Activated B cell treated with CpG ODN at 0.5 μM for 24 hours (primary cell): ENCODE data around the gene DPP8. TPM values are rescaled to one million over a fixed set of nuclear protein-coding genes. Genes with fewer than 3 reads are reported as not detected.
"Not testable (repeated sequence)": the region's sequence is repeated elsewhere in the genome, so short reads cannot be mapped to it uniquely, and the experiment has no call there.

Experiments
- ATAC-seq: fragments of 200-7000 bp; cut with Tn5 transposase; one replicate; pipeline ENCODE4 v1.10.0; 2021; ENCODE audit warnings: low read depth, mild to moderate bottlenecking, moderate library complexity
- CTCF ChIA-PET: fragments of 350-600 bp; sonication (Branson Sonifier 250); formaldehyde crosslinking; loops from one replicate; lab custom pipeline; 2021; ENCODE audit warnings: antibody characterized with exemption; lab: Charles Lee
- POLR2A ChIA-PET: fragments of 350-600 bp; sonication (Branson Sonifier 250); formaldehyde crosslinking; loops from one replicate; lab custom pipeline; 2021; ENCODE audit warnings: antibody characterized with exemption; lab: Charles Lee
- DNase-seq: peaks from one replicate; pipeline ENCODE4 v3.0.0; 2022
- H3K27ac Mint-ChIP-seq: one replicate; pipeline ENCODE4 v1.8.0; 2020; ENCODE audit warnings: mixed read lengths
- H3K27me3 Mint-ChIP-seq: one replicate; pipeline ENCODE4 v1.8.0; 2021; ENCODE audit warnings: mixed read lengths
- H3K36me3 Mint-ChIP-seq: one replicate; pipeline ENCODE4 v1.8.0; 2021; ENCODE audit warnings: low read depth, mixed read lengths
- H3K4me1 Mint-ChIP-seq: one replicate; pipeline ENCODE4 v1.8.0; 2021; ENCODE audit warnings: mixed read lengths
- H3K4me3 Mint-ChIP-seq: one replicate; pipeline ENCODE4 v1.8.0; 2020; ENCODE audit warnings: mild to moderate bottlenecking, mixed read lengths
- H3K9me3 Mint-ChIP-seq: one replicate; pipeline ENCODE4 v1.8.0; 2020; ENCODE audit warnings: mixed read lengths
- intact Hi-C: fragments of 100-400 bp; cut with micrococcal nuclease; formaldehyde crosslinking; loops from one replicate; pipeline ENCODE4 v1.15.1; 2024
- total RNA-seq: library from RNA; stranded (reverse); gene quantifications from 2 replicates; pipeline ENCODE4 v1.2.3, GENCODE V29; 2022
- TF ChIP-seq, protein P1 (sequence below): fragments of 200-600 bp; IDR thresholded peaks from one replicate; pipeline ENCODE4 v1.8.0; 2022; ENCODE audit warnings: antibody characterized with exemption, mild to moderate bottlenecking

Gene DPP8
- total RNA-seq, 1 donor from 2014 or later, result 52.2 TPM

DNA sequence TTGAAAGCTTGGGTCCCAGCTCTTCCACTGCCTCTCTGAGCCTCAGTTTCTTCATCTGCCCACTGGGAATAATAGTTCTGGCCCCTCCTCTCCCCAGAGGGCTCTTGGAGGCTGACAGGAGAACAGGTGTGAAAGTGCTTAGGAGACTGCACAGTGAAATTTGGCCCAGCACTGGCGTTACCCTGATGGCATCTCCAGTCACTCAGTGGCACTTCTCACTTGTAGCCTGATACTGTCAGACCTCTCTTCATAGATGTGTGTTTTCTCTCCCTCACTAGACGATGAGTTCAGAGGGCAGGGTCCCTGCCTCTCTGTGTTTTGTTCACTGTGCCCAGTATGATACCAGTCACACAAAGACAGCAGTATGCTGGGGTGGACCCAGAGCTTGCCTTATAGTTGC is 117.5 kb downstream of the DPP8 start:
- DNase-seq (no peak), ATAC-seq (no peak)
- H3K4me3 Mint-ChIP-seq, result no peak overlapping the region
- no peaks in the 10 kb centered on the region for H3K36me3 Mint-ChIP-seq
- H3K27ac Mint-ChIP-seq, result no peak overlapping the region
- intact Hi-C loops, result loop anchor here (1.0 to 2.0 kb wide), 2 partner anchors 81 to 887 kb away; no protein-coding TSS in a partner anchor
- ChIA-PET CTCF (interaction anchor here (0.9 to 2.4 kb wide), 4 partner anchors 10 to 83 kb away, joined by 3 to 9 read pairs (median 4); no protein-coding TSS in a partner anchor), POLR2A (no interaction called here)
- H3K27me3 Mint-ChIP-seq, result peaks cover 63% of the 10 kb centered on the region
- H3K9me3 Mint-ChIP-seq, result no peaks in the 10 kb centered on the region
- peaks cover 8% of the 10 kb centered on the region for H3K4me1 Mint-ChIP-seq
- TF ChIP-seq, protein P1, sequence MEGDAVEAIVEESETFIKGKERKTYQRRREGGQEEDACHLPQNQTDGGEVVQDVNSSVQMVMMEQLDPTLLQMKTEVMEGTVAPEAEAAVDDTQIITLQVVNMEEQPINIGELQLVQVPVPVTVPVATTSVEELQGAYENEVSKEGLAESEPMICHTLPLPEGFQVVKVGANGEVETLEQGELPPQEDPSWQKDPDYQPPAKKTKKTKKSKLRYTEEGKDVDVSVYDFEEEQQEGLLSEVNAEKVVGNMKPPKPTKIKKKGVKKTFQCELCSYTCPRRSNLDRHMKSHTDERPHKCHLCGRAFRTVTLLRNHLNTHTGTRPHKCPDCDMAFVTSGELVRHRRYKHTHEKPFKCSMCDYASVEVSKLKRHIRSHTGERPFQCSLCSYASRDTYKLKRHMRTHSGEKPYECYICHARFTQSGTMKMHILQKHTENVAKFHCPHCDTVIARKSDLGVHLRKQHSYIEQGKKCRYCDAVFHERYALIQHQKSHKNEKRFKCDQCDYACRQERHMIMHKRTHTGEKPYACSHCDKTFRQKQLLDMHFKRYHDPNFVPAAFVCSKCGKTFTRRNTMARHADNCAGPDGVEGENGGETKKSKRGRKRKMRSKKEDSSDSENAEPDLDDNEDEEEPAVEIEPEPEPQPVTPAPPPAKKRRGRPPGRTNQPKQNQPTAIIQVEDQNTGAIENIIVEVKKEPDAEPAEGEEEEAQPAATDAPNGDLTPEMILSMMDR, result no peak

DNA sequence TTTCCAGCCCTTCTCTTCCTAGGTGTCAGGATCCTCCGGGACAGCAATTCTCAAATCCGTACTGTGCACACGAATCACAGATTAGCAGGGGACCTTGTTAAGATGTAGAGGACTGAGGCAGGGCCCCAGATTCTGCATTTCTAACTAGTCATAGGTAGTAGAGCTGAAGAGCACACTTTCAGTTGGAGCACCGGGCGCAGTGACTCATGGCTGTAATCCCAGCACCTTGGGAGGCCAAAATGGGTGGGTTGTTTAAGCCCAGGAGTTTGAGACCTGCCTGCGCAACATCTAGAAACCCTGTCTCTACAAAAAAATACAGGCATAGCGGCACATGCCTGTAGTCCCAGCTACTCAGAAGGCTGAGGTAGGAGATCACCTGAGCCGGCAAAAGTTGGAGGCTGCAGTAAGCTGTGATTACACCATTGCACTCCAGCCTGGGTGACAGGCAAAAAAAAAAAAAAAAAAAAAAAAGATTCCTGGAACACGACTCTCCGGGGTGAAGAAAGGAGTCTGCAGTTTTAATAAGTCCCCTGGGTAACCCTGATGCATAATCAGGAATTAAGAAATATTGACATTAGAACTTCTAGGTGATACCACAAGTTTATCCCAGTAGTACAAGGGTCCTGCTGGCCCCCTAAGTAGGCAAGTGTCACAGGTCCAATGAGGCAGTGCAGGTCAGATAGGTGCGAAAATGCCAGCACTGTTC is 118.3 kb downstream of the DPP8 start:
- H3K4me1 Mint-ChIP-seq, result peaks cover 8% of the 10 kb centered on the region
- peaks cover 63% of the 10 kb centered on the region for H3K27me3 Mint-ChIP-seq
- TF ChIP-seq, protein P1, result no peak
- no peak overlapping the region for H3K4me3 Mint-ChIP-seq
- intact Hi-C loops, result no loop called here
- no peak overlapping the region for H3K27ac Mint-ChIP-seq
- no peak for ATAC-seq
- no peak for DNase-seq
- H3K36me3 Mint-ChIP-seq, result no peaks in the 10 kb centered on the region
- CTCF ChIA-PET, result interaction anchor here (1.2 to 2.4 kb wide), 2 partner anchors 14 to 78 kb away, joined by 3 to 9 read pairs; no protein-coding TSS in a partner anchor
- POLR2A ChIA-PET, result no interaction called here
- H3K9me3 Mint-ChIP-seq, result no peaks in the 10 kb centered on the region

DNA sequence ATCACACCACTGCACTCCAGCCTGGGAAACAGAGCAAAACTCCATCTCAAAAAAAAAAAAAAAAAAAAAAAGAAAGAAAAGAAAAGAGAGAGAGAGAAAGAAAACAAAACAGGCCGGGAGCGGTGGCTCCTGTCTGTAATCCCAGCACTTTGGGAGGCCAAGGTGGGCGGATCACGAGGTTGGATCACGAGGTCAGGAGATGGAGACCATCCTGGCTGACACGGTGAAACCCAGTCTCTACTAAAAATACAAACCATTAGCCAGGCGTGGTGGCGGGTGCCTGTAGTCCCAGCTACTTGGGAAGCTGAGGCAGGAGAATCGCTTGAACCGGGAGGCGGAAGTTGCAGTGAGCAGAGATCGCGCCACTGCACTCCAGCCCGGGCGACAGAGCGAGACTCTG is 119.0 kb downstream of the DPP8 start:
- CTCF ChIA-PET, H3K27ac Mint-ChIP-seq, DNase-seq, H3K36me3 Mint-ChIP-seq, POLR2A ChIA-PET, H3K4me1 Mint-ChIP-seq, ATAC-seq, H3K9me3 Mint-ChIP-seq, H3K4me3 Mint-ChIP-seq, intact Hi-C loops: not testable (repeated sequence)
- H3K27me3 Mint-ChIP-seq, result peaks cover 62% of the 10 kb centered on the region

DNA sequence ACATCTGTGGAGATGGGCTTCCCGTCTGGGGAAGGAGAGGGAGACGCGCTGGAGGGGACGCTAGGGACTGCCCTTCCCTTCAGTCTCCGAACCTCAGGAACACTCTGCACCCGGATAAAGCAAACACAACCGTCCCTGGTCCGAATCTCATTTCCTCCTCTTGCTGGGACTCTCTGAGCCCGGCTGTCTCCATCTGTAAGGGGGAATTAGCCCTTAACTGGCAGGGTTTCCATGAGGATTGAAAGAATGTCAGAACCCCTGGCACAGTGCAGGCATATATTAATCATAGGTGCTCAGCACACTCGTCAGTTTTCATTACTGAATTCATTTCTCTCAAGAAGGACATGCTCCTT is 120.5 kb downstream of the DPP8 start:
- ChIA-PET POLR2A (no interaction called here), CTCF (no interaction called here)
- H3K9me3 Mint-ChIP-seq, result no peaks in the 10 kb centered on the region
- DNase-seq, result no peak
- ATAC-seq, result no peak
- H3K36me3 Mint-ChIP-seq, result no peaks in the 10 kb centered on the region
- H3K27ac Mint-ChIP-seq, result no peak overlapping the region
- intact Hi-C loops, result no loop called here
- no peak overlapping the region for H3K4me3 Mint-ChIP-seq
- peaks cover 61% of the 10 kb centered on the region for H3K27me3 Mint-ChIP-seq
- TF ChIP-seq, protein P1, result no peak
- H3K4me1 Mint-ChIP-seq, result peaks cover 8% of the 10 kb centered on the region

DNA sequence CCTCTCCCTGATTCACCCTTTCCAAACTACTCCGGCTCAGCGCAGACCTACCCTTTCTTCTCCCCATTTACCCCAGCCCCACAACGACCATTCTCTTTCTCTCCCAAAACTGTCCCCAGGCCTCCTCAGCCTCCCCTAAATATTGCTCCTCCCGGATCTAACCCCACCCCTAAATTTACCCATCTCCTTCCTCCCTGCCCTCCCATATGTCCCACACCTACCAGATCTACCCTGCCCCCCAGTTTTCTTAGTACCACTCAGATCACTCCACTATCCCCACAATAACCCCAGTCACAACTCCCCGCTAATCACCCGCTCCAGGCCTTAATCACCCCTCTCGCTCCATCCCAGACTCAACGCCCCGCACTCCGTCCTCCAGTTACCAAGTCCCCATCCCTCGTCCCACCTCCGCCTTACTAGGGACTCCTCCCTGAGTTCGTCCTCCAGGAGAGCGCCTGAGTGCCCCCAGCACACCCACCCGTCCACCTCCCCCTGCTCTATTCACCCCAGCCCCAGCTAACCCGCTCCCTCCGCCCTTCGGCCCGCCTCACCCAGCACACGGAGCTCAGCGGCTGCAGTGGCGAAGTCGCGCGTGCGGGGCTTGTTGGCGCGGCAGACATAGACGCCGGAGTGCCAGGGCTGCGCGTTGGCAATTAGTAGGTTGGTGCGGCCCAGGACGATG is 121.1 kb downstream of the DPP8 start:
- Mint-ChIP-seq H3K4me3 (no peak overlapping the region), H3K9me3 (no peaks in the 10 kb centered on the region), H3K36me3 (no peaks in the 10 kb centered on the region), H3K27ac (no peak overlapping the region), H3K27me3 (peaks cover 61% of the 10 kb centered on the region), H3K4me1 (peaks cover 8% of the 10 kb centered on the region)
- no peak for DNase-seq
- POLR2A ChIA-PET, result no interaction called here
- TF ChIP-seq, protein P1, result no peak
- CTCF ChIA-PET, result no interaction called here
- intact Hi-C loops, result no loop called here
- ATAC-seq, result no peak
